PC-9 (cell line): ENCODE data around the gene HCLS1.

Experiments
- CTCF ChIP-seq: fragments of 200-600 bp; sonication (generic); conservative IDR thresholded peaks from 2 replicates; pipeline ENCODE4 v1.6.1; 2017; ENCODE audit warnings: mixed run types, antibody characterized with exemption, mild to moderate bottlenecking, moderate library complexity
- EZH2 ChIP-seq: fragments of 200-600 bp; sonication (generic); IDR thresholded peaks from 2 replicates; pipeline ENCODE4 v1.8.0; 2017; ENCODE audit warnings: antibody characterized with exemption, low read depth

- TF ChIP-seq CTCF (no peak), EZH2 (no peak)
Measured at GRCh38 chr3:121624147-121624899, 36.4 kb downstream of the HCLS1 start.
